Left colon (tissue), 2 donors: ENCODE measurements around the gene SYT2. TPM values are rescaled to one million over a fixed set of nuclear protein-coding genes. Genes with fewer than 3 reads are reported as not detected.
A peak's percentile ranks its signal among the peaks of the same experiment; 100 is the strongest.
"Not testable (repeated sequence)": the region's sequence is repeated elsewhere in the genome, so short reads cannot be mapped to it uniquely, and the experiment has no call there.

Experiments used
- ATAC-seq: fragments of 200-7000 bp; cut with Tn5 transposase; one replicate; pipeline ENCODE4 v1.9.1; 2020; ENCODE audit warnings: mild to moderate bottlenecking, moderate library complexity
- DNase-seq, 2 donors: peaks; one replicate each; pipeline ENCODE4 v3.0.0-alpha.2; 2020
- intact Hi-C, 2 donors: fragments of 100-400 bp; cut with DNase I in 1 of 2; cut with micrococcal nuclease in 1 of 2; formaldehyde crosslinking; loops; one replicate each; pipeline versions ENCODE4 v1.11.2 to v1.14.0; 2022; cut with DNase I, micrococcal nuclease
- total RNA-seq, 2 donors: library from RNA; stranded (reverse); fragmentation: NEBNext Ultra II Directional; extraction: Animal tissue kit (Norgen Biotek cat#: 25700); gene quantifications; one replicate each; pipeline ENCODE4 v1.2.1, GENCODE V29; 2021
- donor health status: DM: no; HTN: no; CAD: no.
- donor health status: DM: yes; HTN: yes; CAD: no.

The SYT2 gene
- total RNA-seq, 2 donors from 2014 or later: 0.06 to 0.42 TPM

DNA sequence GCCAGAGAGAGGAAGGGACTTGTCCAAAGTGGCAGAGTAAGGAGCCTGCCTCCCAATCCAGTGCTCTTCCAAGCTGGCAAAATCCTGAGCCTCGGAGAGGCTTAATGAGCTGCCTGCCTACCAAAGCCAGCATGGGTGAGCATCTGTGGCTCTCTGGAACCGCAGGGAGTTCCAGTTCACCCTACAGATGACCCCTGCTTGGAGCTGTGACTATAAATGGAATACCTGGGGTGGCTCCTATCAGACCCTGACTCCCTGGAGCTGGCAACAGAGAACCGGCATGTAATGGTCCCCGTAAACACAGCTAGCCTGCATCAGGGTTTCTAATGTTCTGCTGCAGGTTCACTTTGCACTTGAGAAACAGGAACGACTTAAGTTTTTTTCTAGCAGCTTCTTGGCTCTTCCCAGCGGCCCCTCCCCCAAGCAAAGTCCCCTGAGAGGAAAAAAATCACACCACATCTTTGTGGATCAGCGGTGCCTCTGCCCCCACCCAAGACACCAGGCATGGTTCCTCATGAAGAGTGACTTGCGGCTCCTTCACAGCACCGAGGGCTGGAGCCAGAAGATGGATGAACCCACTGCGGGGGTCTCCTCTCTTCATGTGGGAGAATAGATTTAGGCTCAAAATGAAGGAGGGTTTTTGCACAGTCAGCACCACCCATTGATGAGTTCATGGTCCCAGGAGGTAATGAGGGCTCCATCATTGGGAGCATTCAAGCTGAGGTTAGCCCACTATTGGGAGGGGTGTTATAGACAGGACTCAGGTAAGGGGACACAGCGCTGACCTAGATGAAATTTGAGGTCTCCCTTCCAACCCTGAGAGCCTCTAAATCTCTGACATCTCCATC, 79.0 kb downstream of the SYT2 start:
- ATAC-seq: no peak

DNA sequence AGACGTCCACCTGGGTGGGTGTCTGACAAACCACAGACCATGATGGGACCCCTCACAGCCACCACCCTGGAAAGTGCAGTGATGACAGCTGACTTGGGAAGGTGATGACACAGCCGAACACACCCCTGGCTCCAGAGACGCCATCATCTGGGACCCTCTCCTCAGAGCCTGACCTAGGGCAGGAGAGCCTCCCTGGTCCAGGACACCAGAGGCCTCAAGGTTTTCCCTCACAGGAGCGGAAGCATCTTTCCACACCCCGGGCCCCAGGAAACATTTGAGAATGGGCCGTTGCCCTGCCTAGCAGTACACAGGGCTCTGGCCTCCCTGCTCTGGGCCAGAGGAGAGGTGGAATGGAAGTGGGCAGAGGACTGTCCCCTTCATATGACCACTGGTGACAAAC, 79.7 kb downstream of the SYT2 start:
- intact Hi-C loops: no loop called here
- DNase-seq (no peak), ATAC-seq (no peak)

More for the DNA sequence above, 79.0 kb downstream of the SYT2 start:
- DNase-seq: no peak
- intact Hi-C loops: no loop called here

DNA sequence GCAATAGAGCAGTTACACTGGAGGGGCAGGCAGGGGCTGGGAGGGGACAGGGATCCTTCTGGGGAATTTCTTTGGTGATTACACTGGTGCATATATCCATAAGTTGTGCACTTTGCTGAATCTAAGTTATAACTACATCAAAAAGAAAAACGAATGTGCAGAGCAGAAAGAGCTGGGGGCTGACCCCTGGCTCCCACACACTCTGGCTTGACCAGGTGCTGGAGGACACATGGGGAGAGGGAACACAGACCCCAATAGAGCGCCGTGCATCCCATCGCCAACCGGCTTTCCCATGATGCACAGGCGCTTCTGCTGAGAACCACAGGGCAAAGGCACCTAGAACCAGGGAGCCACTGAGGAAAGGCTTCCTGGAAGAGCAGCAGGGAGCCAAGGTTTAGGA, 80.2 kb downstream of the SYT2 start:
- ATAC-seq, intact Hi-C loops, DNase-seq: not testable (repeated sequence)

DNA sequence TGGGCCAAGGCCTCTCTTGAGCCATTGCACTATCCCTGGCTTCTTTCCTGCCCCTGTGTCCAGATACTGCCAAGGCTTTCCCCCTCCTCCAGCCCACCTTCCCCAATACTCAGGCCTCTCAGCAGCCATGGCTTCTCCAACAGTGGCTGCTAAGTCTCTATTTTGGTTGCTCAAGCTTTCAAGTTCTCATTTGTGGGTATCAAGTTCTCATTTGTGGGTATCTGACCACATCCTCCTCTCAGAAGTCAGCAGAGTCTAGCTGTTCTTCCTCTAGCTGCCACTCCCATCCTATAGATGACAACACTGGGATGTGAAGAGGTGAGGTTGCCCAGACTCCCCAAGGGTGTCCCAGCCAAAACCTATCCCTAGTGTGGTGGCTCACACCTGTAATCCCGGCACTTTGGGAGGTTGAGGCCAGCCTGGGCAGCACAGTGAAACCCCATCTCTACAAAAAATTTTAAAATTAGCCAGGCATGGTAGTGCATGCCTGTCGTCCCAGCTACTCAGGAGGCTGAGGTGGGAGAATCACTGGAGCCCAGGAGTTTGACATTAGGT, 80.9 kb downstream of the SYT2 start:
- DNase-seq, ATAC-seq, intact Hi-C loops: not testable (repeated sequence)

DNA sequence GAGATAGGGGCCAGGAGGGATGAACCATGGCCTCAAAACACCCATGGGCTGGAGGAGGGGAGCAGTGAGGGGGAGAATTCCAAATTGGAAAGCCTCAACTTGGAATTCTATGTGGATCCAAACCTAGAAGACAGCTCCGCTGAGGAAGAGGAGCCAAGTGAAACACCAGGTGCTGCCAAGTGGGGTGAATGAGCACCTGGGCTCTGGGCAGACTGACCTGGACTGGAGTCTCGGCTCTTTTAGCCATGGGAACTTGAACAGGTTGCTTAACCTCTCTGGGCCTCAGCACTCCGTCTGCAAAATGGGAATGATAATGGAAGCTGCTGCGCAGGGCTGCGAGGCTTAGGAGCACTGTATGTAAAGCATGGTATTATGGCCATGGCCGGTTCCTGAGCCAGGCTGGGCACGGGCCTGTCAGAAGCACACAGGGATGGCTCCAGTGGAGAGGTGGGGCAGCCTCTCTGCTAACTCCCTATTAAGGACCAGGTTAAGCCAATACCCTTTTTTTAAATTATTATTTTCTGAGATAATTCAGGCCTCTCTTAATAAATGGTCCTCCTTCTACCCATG, 81.5 kb downstream of the SYT2 start:
- ATAC-seq (no peak), DNase-seq (no peak)
- intact Hi-C loops: no loop called here

DNA sequence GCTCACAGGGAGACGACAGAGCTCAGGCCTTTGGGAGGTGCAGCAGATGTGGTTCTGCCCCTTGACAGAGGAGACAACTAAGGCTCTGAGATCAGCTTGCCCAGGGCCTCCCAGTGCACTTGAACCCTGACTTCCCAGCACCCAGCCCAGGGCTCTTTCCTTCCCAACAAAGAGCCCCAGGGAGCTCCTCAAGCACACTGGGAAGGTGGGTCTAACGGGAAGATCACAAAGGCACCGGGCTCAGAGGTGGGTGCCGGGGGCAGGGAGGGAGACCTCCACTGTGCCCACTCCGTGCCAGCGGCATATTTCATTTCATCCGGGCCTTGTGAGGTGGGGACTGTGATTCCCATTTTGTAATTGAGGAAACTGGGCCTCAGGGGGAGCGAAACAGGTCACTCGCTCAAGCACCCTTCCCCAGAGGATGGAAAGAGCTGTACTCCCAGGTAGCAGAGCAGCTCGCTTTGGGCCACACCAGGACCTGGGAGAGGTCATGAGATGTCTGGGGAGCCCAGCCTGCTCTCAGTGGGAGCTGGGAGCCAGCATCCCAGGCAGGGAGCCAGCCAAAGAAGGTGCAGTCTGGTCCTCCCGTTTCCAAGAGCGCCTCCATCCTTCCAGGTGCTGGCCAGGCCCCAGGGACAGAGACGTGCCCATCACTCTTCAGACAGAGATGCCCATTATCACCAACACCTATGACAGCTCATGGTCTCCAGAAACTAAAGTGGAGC, 82.3 kb downstream of the SYT2 start:
- DNase-seq (no peak), ATAC-seq (no peak)
- intact Hi-C loops: no loop called here

DNA sequence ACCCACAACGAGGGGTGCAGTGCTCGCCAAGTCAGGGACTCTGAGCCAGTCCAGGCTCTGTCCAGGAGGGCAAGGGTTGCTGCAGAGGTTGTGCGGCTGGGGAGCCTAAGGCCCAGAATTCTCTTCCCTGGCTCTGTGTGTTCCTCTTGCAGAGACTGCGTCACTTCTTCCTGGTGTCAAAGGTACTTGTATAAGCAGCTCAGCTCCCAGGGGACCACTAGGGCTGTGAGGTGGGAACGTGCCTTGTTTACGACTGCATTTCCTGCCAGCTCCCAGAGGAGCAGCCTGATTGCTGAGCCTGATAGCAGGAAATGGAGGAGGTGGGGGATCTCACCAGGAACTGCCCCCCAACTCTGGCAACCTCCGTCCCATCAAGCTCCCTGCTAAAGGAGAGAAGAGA, 83.2 kb downstream of the SYT2 start:
- intact Hi-C loops, DNase-seq: not testable (repeated sequence)
- peak; percentile 12 for ATAC-seq

DNA sequence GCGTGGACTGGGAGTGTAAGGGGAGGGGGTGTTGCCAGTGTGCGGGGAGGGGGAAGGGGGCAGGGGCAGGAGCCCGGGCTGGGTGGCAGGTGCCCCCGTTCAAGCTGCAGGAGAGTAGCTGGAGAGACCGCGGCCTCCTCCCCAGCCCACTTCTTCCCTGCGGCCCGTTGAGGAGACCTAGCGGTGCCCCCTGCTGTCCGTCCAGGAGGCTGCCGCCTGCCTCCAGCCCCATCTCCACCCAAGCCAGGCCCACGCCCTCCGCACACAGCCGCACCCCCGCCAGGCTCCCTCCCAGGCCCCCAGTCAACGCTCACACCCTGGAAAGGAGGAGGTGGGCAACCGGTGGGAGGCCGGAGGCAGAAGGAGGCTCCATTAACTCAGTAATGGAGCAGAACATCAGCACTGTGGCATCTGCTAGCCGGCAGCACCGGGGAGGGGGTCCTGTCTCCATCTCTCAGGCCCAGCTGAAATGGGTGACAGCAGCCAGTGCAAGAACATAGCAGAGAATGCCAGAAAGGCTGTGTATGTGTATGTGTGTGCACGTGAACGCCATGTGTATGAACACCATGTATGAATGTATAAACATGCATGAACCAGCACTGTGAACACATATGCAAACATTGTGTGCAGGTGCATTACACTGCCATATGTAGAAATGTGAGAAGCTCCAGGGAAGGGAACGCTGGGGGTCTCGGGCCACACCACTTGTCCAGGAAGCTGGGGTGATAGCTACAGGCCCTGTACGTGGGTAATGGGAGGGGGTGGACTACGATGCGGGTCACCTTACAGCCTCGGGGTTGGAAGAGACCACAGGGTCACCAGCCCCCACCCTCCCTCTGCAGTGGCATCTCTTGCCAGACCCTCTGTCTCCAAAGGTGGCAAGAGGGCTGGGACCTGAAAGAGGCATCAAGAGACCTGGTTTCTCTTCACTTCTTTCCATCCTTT, 84.6 kb downstream of the SYT2 start:
- intact Hi-C loops: no loop called here
- DNase-seq: peak; percentile 56 to 81
- ATAC-seq: peak; percentile 95

DNA sequence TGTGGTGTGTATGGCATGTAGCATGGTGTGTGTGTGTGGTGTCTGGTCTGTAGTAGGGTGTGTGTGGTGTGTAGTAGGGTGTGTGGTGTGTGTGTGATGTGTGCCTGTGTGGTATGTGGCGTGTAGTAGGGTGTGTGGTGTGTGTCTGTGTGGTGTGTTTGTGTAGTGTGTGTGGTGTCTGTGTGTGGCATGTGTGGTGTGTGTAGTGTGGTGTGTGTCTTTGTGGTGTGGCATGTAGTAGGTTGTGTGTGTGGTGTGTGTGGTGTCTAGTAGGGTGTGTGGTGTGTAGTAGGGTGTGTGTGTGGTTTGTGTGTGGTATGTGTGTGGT, 85.5 kb downstream of the SYT2 start:
- no peak for ATAC-seq
- intact Hi-C loops: no loop called here
- no peak for DNase-seq

DNA sequence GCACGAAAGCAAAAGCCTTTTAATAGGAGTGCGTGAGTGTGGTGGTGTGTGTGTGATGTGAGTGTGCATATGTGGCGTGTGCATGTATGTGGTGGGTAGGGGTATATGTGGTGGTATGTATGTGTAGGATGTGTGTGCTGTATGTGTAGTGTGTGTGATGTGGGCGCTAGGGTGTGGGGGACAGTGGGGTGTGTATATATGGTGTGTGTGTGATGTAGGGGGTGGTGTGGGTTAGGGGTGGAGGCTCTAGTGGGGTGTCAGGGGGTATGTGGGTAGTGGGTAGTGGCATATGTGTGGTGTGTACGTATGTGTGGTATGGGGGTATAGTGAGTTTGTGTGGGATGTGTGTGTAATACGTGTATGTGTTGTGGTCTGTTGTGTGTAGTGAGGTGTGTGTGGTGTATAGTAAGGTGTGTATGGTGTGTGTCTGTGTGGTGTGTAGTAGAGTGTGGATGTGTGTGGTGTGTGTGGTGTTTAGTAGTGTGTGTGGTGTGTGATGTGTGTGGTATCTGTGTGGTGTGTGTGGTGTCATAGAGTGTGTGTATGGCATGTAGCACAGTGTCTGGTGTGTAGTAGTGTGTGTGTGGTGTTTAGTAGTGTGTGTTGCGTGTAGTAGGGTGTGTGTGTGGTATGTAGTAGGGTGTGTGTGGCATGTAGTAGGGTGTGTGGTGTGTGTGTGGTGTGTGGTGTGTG, 86.0 kb downstream of the SYT2 start:
- intact Hi-C loops: no loop called here
- ATAC-seq (no peak), DNase-seq (no peak)

DNA sequence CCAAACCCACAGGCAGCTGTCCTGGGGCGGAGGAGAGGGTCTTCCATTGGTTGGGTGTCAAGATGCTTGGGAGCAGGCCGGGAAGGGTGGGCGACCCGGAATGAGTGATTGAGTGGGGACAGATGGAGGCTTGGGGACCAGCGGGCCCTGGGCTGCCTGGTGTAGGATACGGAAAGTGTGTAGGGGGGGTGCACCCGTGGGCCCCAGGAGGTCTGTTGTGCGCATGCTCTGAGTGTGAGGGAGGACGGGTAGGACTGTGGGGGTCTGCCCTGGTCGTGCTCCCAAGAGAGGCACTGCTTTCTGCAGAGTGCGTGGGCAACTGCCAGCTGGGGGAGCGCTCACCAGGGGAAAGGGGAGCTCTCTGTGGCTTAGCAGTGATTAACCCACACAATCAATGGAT, 86.8 kb downstream of the SYT2 start:
- intact Hi-C loops, DNase-seq, ATAC-seq: not testable (repeated sequence)

DNA sequence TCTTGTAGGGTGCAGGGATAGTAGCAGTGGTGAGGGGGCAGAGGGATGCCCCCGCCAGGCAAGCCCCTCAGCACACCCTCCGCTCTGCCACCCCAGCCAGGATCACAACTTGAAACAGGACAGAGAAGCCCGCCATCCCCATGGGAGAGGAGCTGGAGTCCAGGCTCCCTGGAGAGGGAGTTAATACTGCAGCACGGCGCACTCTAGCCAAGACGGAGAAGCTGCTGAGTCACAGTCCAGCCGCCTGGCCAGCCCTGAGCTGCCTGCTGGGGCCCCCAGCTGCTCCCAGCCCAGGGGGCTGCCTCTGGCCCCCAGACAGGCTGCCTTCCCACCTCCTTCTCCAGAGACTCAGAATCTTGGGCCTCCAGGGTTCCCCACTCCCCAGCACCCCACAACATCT, 87.2 kb downstream of the SYT2 start:
- DNase-seq (no peak), ATAC-seq (no peak)
- intact Hi-C loops: no loop called here

DNA sequence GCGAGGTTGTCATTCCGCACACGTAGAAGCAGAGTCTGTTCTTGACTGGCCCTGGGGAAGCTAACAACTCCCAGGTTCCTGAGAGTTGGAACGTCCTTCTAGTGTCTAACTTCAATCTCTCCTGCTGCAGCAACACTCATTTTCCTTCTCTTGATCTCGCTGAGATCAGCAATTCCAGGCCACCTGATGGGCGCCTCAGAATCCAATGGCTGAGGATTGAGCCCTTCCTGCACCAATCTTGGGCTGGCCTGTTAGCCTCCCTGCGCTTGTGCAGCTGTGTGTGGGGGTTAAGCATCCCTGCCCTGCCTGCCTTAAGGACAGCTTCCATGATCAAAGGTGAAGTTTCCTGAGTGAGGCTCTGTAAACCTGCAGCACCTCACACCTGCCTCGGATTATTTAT, 87.9 kb downstream of the SYT2 start:
- ATAC-seq (no peak), DNase-seq (no peak)
- intact Hi-C loops: no loop called here

DNA sequence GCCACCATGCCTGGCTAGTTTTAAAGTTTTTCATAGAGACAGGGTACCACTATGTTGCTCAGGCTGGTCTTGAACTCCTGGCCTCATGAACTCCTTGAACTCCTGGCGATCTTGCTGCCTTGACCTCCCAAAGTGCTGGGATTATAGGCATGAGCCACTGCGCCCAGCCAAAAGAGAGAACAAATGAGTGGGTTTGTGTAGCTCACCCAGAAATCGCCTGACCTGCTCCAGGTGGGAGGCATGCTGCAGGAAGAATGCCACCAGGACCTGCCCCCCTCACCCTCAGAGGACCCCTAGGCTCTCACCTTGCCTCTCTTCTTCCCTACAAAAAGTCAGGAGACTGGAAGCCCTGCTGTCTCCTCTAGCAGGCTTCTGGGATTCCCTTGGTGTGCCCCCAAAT, 88.8 kb downstream of the SYT2 start:
- intact Hi-C loops: no loop called here
- ATAC-seq (no peak), DNase-seq (no peak)

DNA sequence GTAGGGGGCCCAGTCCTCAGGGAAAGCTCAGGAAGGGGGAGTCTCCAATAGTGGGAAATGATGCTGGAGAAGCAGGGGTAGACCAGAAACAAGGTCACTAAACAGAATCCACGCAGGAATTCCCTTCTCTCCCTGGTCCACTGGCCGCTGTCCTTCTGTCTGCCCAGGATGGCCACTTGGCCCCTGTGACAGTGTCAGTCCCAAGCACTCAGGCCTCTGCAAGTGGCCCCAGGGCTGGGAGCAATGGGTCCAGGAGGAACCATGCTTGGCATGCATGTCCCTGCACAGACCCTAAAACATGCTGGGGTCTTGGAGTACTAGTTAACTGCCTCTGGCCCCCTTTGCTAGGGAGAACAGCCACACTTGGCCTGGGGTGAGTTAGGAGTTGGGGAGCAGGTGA, 90.2 kb downstream of the SYT2 start:
- ATAC-seq, intact Hi-C loops, DNase-seq: not testable (repeated sequence)

DNA sequence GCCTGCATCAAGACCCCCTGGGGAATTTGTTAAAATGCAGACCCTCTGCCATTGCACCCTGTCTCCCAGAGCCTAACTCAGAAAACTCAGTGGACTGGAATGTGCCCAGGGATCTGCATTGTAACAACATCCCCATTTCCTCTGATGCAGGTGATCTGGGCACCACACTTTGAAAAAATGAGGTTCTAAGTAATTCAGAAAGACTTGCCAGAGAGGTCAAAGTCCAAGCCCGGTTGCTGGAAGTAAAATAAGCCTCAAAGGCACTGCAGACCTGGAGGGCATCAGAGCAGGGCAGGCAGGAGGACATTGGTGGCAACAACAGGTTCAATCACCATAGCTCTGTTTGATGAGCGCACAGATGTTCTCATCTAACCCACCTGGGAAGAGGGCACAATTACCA, 90.7 kb downstream of the SYT2 start:
- ATAC-seq: peak; percentile 40
- intact Hi-C loops: no loop called here

DNA sequence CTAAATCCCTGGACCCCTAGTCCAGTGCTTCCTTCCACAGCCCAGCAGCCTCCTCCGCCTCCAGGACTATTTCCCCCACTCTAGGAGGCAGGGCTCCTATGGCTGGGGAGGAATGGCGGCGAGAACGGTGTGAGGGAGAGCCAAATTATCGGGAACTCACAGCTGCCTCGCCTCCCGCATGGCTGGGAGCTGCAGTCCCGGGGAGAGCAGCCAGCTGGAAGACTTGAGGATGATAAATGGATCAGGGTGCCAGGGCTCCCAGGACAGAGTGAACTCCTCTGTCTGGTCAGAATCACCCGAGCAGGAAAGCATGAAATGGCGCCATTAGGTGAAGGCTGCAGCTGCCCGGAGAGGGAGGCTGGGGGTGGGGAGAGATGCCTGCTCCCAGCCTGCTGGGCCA, 91.2 kb downstream of the SYT2 start:
- DNase-seq, intact Hi-C loops, ATAC-seq: not testable (repeated sequence)

More for the DNA sequence above, 90.7 kb downstream of the SYT2 start:
- DNase-seq: no peak

DNA sequence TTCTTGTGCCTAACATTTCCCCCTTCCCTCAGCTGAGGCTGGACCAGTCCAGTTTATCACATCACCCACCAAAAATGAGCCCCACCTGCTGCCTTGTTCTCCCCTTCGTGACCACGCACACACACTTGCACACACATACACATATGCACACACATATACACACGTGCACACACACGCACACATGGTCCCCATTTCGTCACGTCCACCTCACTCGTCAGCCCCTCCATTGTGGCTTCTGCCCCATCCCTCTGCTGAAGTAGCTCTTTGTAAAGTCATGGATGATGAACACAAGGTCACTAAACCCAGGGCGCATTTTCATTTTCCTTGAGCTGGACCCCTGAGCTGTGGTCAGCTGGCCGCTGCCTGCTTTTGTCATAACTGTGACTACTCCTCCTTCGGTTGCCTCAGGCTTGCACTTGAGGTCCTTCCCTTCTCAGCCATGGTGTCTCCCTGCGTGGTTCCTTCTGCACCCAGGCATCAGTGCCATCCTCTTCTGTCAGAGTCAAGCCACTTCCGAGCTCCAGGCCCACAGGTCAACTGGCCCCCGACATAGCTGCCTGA, 93.8 kb downstream of the SYT2 start:
- intact Hi-C loops: no loop called here
- DNase-seq: no peak
- ATAC-seq: no peak
